Hippocampal formation (tissue), 2 donors: Measurements from ENCODE around the gene DLG4.

Experiments
- DNase-seq, 2 donors: peaks; one replicate each; lab custom pipeline; 2025; lab: John Stamatoyannopoulos, UW

The DLG4 gene

GRCh38 chr17:7214300-7215135 is 5.1 kb downstream of the DLG4 start:
- peak; percentile 94 to 95 for DNase-seq

GRCh38 chr17:7213895-7214299 is 5.7 kb downstream of the DLG4 start:
- DNase-seq: peak in 1 of 2 donors; percentile 80

GRCh38 chr17:7211491-7212273 is 8.0 kb downstream of the DLG4 start:
- no peak for DNase-seq

- DNase-seq: no peak
Measured at GRCh38 chr17:7208754-7209460, 10.7 kb downstream of the DLG4 start.

- no peak for DNase-seq
Measured at GRCh38 chr17:7208027-7208571, 11.5 kb downstream of the DLG4 start.

- no peak for DNase-seq
Measured at GRCh38 chr17:7207120-7208001, 12.3 kb downstream of the DLG4 start.

GRCh38 chr17:7205561-7205960 is 14.1 kb downstream of the DLG4 start:
- no peak for DNase-seq

- peak; percentile 56 to 72 for DNase-seq
Measured at GRCh38 chr17:7204828-7205461, 14.7 kb downstream of the DLG4 start.

GRCh38 chr17:7204336-7204735 is 15.3 kb downstream of the DLG4 start:
- DNase-seq: no peak

GRCh38 chr17:7203391-7203790 is 16.2 kb downstream of the DLG4 start:
- DNase-seq: no peak

- DNase-seq: no peak
Measured at GRCh38 chr17:7196651-7197401, 22.8 kb downstream of the DLG4 start.

- no peak for DNase-seq
Measured at GRCh38 chr17:7195971-7196370, 23.7 kb downstream of the DLG4 start.

- DNase-seq: no peak
Measured at GRCh38 chr17:7192271-7192937, 27.2 kb downstream of the DLG4 start.

GRCh38 chr17:7191571-7192270 is 27.9 kb downstream of the DLG4 start:
- no peak for DNase-seq

- DNase-seq: no peak
Measured at GRCh38 chr17:7191069-7191468, 28.6 kb downstream of the DLG4 start.

- no peak for DNase-seq
Measured at GRCh38 chr17:7190276-7190917, 29.2 kb downstream of the DLG4 start.

GRCh38 chr17:7186241-7186640 is 33.4 kb downstream of the DLG4 start:
- DNase-seq: no peak

GRCh38 chr17:7184647-7185046 is 35.0 kb downstream of the DLG4 start:
- DNase-seq: no peak
